OCI-LY1 (cell line): ENCODE results near the gene AADAT.
"Not testable (repeated sequence)": the region's sequence is repeated elsewhere in the genome, so short reads cannot be mapped to it uniquely, and the experiment has no call there.

Experiments
- H2AFZ ChIP-seq: fragments of 200-600 bp; sonication (generic), shearing (Covaris generic); 2 replicates; pipeline ENCODE4 v1.6.0; 2014; ENCODE audit warnings: antibody characterized with exemption, mild to moderate bottlenecking, low read length
- H3F3A ChIP-seq: fragments of 200-600 bp; sonication (generic), shearing (Covaris generic); 2 replicates; pipeline ENCODE4 v1.6.0; 2014; ENCODE audit warnings: mild to moderate bottlenecking, antibody characterized with exemption, low read length, moderate library complexity; ENCODE audit not compliant: insufficient read depth
- H3K27ac ChIP-seq: fragments of 200-600 bp; sonication (generic); 2 replicates; pipeline ENCODE4 v1.5.1; 2014; ENCODE audit warnings: low read length, mixed run types, mild to moderate bottlenecking, low read depth; ENCODE audit not compliant: poor library complexity, severe bottlenecking
- H3K27me3 ChIP-seq: fragments of 200-600 bp; sonication (generic); 2 replicates; pipeline ENCODE4 v1.6.0; 2014; ENCODE audit warnings: antibody characterized with exemption, mild to moderate bottlenecking, low read length, moderate library complexity; ENCODE audit not compliant: insufficient read depth
- H3K36me3 ChIP-seq: fragments of 200-600 bp; sonication (generic); 2 replicates; pipeline ENCODE4 v1.6.1; 2014; ENCODE audit warnings: mild to moderate bottlenecking, antibody characterized with exemption, low read length, moderate library complexity, mixed read lengths; ENCODE audit not compliant: insufficient read depth
- H3K4me1 ChIP-seq: fragments of 200-600 bp; sonication (generic); 2 replicates; pipeline ENCODE4 v1.5.1; 2014; ENCODE audit warnings: mild to moderate bottlenecking, low read length, moderate library complexity; ENCODE audit not compliant: insufficient read depth, severe bottlenecking
- H3K4me2 ChIP-seq: fragments of 200-600 bp; sonication (generic), shearing (Covaris generic); 2 replicates; pipeline ENCODE4 v1.6.1; 2014; ENCODE audit warnings: low read length
- H3K4me3 ChIP-seq: fragments of 200-600 bp; sonication (generic); 2 replicates; pipeline ENCODE4 v1.5.1; 2014; ENCODE audit warnings: low read length, low read depth, mild to moderate bottlenecking, mixed read lengths; ENCODE audit not compliant: poor library complexity, severe bottlenecking
- H3K79me2 ChIP-seq: fragments of 200-600 bp; shearing (Covaris generic); 2 replicates; pipeline ENCODE4 v1.6.1; 2016; ENCODE audit warnings: mixed run types, low read length, mixed read lengths; ENCODE audit not compliant: insufficient read depth
- H3K9ac ChIP-seq: fragments of 200-600 bp; sonication (generic), shearing (Covaris generic); 2 replicates; pipeline ENCODE4 v1.6.1; 2014; ENCODE audit warnings: mild to moderate bottlenecking, low read length, mixed read lengths
- H3K9me2 ChIP-seq: fragments of 200-600 bp; sonication (generic), shearing (Covaris generic); 2 replicates; pipeline ENCODE4 v1.6.1; 2014; ENCODE audit warnings: low read depth, mild to moderate bottlenecking, low read length, mixed read lengths
- H3K9me3 ChIP-seq: fragments of 200-600 bp; shearing (Covaris generic); 2 replicates; pipeline ENCODE4 v1.6.1; 2014; ENCODE audit warnings: low read length, mixed read lengths
- H4K20me1 ChIP-seq: fragments of 200-600 bp; sonication (generic), shearing (Covaris generic); 2 replicates; pipeline ENCODE4 v1.6.0; 2016; ENCODE audit warnings: mild to moderate bottlenecking, low read length; ENCODE audit not compliant: insufficient read depth
- CTCF ChIP-seq: fragments of 200-600 bp; sonication (generic), shearing (Covaris generic); IDR thresholded peaks from 2 replicates; pipeline ENCODE4 v1.5.1; 2017; ENCODE audit warnings: mild to moderate bottlenecking, antibody characterized with exemption, low read length, moderate library complexity, mixed read lengths
- EZH2 ChIP-seq: fragments of 200-600 bp; sonication (generic), shearing (Covaris generic); IDR thresholded peaks from 2 replicates; pipeline ENCODE4 v1.8.0; 2017; ENCODE audit warnings: borderline replicate concordance, mixed run types, mild to moderate bottlenecking, antibody characterized with exemption, low read length, moderate library complexity, mixed read lengths

The AADAT gene

DNA sequence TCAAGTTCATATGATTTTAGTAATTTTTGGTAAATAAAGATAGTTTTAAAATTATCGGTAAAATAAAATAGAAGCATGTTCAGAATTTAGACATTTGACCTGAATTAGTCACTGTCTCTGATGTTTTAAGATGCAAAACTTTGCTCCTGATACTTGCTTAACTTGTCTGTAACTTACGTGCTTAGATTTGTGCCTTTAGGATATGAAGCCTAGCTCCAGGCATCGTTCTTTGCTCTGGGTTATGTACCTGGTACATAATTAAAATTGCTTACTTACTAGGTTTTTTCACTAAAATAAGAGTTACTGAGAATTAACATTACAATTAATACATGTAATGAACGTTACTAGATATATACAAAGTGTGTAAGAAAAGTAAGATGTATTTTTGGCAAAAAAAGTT lies 24.9 kb upstream of the AADAT start:
- H3K4me3 ChIP-seq = no peak overlapping the region
- no peak overlapping the region for H3K9ac ChIP-seq
- H3K9me2 ChIP-seq = no peaks in the 10 kb centered on the region
- no peak overlapping the region for H2AFZ ChIP-seq
- no peaks in the 10 kb centered on the region for H3K9me3 ChIP-seq
- H3K4me1 ChIP-seq = no peaks in the 10 kb centered on the region
- no peaks in the 10 kb centered on the region for H4K20me1 ChIP-seq
- no peak overlapping the region for H3K27ac ChIP-seq
- no peak overlapping the region for H3K4me2 ChIP-seq
- no peaks in the 10 kb centered on the region for H3K27me3 ChIP-seq
- no peaks in the 10 kb centered on the region for H3K36me3 ChIP-seq
- TF ChIP-seq EZH2 = no peak
- no peak for TF ChIP-seq CTCF
- H3F3A ChIP-seq = no peaks in the 10 kb centered on the region
- H3K79me2 ChIP-seq = no peaks in the 10 kb centered on the region

DNA sequence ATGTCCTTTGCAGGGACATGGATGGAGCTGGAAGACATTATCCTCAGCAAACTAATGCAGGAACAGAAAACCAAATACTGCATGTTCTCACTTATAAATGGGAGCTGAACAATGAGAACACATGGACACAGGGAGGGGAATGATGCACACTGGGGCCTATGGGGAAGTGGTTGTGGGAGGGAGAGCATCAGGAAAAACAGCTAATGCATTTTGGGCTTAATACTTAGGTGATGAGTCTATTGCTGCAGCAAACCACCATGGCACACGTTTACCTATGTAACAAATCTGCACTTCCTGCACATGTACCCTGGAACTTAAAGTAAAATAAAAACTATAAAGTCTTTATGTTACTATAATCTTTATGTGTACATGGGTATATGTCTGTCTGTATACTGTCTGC lies 24.4 kb upstream of the AADAT start:
- not testable (repeated sequence) for H4K20me1 ChIP-seq, H3F3A ChIP-seq, H3K9me2 ChIP-seq, H3K27me3 ChIP-seq, H3K4me3 ChIP-seq, H3K4me1 ChIP-seq, H3K79me2 ChIP-seq, H3K36me3 ChIP-seq, H3K4me2 ChIP-seq, H3K9ac ChIP-seq, H2AFZ ChIP-seq, H3K27ac ChIP-seq, H3K9me3 ChIP-seq

- no peaks in the 10 kb centered on the region for H3K9me3 ChIP-seq
- no peak overlapping the region for H3K4me2 ChIP-seq
- no peaks in the 10 kb centered on the region for H3K36me3 ChIP-seq
- no peaks in the 10 kb centered on the region for H3K27me3 ChIP-seq
- H4K20me1 ChIP-seq = no peaks in the 10 kb centered on the region
- no peaks in the 10 kb centered on the region for H3K79me2 ChIP-seq
- no peak overlapping the region for H3K9ac ChIP-seq
- H3K9me2 ChIP-seq = no peaks in the 10 kb centered on the region
- H3K4me3 ChIP-seq = no peak overlapping the region
- H3F3A ChIP-seq = no peaks in the 10 kb centered on the region
- TF ChIP-seq EZH2 (no peak), CTCF (no peak)
- H3K27ac ChIP-seq = no peak overlapping the region
- no peaks in the 10 kb centered on the region for H3K4me1 ChIP-seq
- no peak overlapping the region for H2AFZ ChIP-seq
Observed at GRCh38 chr4:170111546-170111945, 21.8 kb upstream of the AADAT start.

DNA sequence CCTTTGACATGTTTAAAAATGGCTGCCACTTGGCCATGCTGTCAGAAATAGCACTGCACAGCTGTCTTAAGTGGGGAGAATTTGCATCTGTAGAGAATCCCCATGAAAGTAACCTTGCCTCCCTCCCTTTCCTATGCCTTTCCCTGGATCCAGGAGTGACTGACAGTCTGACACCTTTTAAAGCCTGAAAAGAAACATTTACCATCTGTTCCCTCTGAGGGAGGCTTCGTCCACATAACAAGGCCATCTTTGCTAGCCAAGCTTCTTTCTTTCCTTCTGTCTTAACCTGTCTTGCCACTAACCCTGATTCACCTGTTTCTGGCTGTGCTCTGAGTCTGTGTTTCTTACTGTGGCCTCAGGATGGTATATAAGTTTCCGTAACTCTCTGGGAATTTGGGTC lies 21.3 kb upstream of the AADAT start:
- no peaks in the 10 kb centered on the region for H3K27me3 ChIP-seq
- H3K36me3 ChIP-seq = no peaks in the 10 kb centered on the region
- H3K4me2 ChIP-seq = no peak overlapping the region
- H3K9me2 ChIP-seq = no peaks in the 10 kb centered on the region
- no peak overlapping the region for H3K9ac ChIP-seq
- H3K4me3 ChIP-seq = no peak overlapping the region
- H3K79me2 ChIP-seq = no peaks in the 10 kb centered on the region
- TF ChIP-seq EZH2 = no peak
- no peak for TF ChIP-seq CTCF
- H2AFZ ChIP-seq = no peak overlapping the region
- H3K27ac ChIP-seq = no peak overlapping the region
- H3K4me1 ChIP-seq = no peaks in the 10 kb centered on the region
- H4K20me1 ChIP-seq = no peaks in the 10 kb centered on the region
- no peaks in the 10 kb centered on the region for H3F3A ChIP-seq
- no peaks in the 10 kb centered on the region for H3K9me3 ChIP-seq
